ENCODE results near the gene ARHGAP36.

Gene ARHGAP36

DNA sequence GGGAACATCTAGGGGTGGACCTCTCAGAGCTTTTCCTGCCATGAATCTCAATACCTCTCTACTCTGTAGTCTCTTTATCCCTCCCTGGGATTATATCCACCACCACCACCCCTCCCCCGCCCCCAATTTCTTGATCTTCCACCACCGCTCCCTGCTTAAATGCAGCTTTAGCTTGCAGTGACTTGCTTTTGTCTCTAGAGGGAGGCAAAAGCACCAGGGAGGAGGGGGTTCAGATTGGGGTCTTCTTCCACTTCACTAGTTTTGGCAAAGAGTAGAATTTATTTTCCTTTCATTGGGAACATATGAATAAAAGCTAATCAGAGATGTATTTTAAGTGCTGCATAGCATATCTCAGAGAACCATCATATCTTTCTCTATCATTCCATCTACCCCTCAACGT lies 5.5 kb downstream of the ARHGAP36 start:
- peak; percentile 41 for DNase-seq (ENCODE audit: extremely low spot score)
- POLR2A ChIA-PET = no interaction called here
- TF ChIP-seq FOXA1 (IDR thresholded peaks at IDR 0.05) (no peak), PKNOX1 (IDR thresholded peaks at IDR 0.05) (no peak), NFRKB (IDR thresholded peaks at IDR 0.05) (no peak), ARNT (IDR thresholded peaks at IDR 0.05) (no peak), HDGF (IDR thresholded peaks at IDR 0.05; ENCODE audit: borderline replicate concordance) (no peak), L3MBTL2 (conservative IDR thresholded peaks at IDR 0.05) (no peak), ZNF384 (IDR thresholded peaks at IDR 0.05) (no peak)
- CTCF ChIA-PET = interaction anchor here (0.8 kb wide), 1 partner anchor 215 kb away, joined by 3 read pairs; no protein-coding TSS in a partner anchor

DNA sequence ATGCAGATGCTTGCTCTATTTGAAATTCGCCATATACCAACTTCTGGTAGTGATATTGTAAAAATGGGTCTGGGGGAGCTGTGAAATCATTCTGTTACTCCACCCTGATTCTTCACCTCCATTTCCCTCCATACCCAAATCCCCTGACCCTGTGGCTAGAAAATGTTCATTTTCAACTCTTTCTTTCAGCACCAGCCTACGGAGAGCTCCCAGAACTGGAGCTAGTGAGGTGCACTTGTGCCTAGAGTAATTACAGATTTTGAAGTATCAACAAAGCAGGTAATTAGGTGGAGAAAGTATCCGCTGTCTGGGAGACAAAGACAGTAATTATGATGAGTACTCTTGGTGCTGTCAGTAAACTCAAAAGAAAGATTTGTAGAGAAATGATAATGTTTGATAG lies 8.1 kb downstream of the ARHGAP36 start:
- ChIA-PET CTCF (interaction anchor here (0.7 kb wide), 1 partner anchor 194 kb away, joined by 3 read pairs; no protein-coding TSS in a partner anchor), POLR2A (no interaction called here)
- no peak for DNase-seq (ENCODE audit: extremely low spot score)
- TF ChIP-seq SP1 (IDR thresholded peaks at IDR 0.05) = no peak

GRCh38 chrX:131067216-131067615 lies 9.1 kb downstream of the ARHGAP36 start:
- no peak for DNase-seq (ENCODE audit: extremely low spot score)
- POLR2A ChIA-PET = no interaction called here
- TF ChIP-seq HDGF (IDR thresholded peaks at IDR 0.05; ENCODE audit: borderline replicate concordance) = no peak
- TF ChIP-seq ARNT (IDR thresholded peaks at IDR 0.05) = no peak
- TF ChIP-seq L3MBTL2 (conservative IDR thresholded peaks at IDR 0.05) = no peak
- no peak for TF ChIP-seq ELF4 (IDR thresholded peaks at IDR 0.05)
- CTCF ChIA-PET = no interaction called here

DNA sequence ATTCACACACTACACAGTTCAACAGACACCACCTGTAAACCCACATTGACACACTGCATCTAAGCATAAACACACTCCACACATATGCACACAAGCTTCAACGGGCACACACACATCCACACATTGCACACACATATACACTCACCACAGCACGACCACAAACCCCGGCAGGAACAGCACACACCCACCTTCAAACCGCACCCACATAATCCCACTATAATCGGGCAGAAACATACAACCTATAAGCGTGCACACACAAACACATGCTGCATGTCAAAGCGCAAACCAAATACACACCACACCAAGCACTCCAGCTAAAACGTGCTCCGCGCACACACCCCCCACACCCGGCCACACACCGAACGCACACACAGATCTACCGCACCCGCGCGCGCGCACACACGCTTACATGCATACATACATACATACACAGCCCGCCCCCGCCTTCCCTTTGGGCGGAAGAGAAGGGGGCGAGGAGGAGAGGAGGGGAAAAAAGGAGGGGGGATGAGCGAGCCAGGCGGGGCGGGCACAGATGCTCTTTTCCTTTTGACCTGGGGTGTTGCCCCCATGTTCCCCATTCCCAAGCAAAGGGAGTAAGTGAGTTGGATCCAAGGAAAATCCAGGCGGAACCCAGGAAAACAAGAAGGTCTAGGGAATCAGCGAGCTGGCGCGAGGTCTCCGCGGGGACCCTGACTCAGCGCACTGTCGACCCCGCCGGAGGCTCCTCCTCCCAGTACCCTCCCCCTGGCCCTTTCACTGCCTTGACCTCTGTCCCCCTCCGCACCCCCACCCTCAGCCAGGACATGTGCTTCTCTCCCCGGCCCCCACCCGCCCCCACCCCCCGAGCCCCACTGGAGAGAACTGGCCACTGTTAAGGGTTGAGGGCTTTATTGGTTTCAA lies 9.9 kb downstream of the ARHGAP36 start:
- TF ChIP-seq SP1 (IDR thresholded peaks at IDR 0.05) (no peak), ARNT (IDR thresholded peaks at IDR 0.05) (no peak), ZNF384 (IDR thresholded peaks at IDR 0.05) (no peak), L3MBTL2 (conservative IDR thresholded peaks at IDR 0.05) (no peak), BHLHE40 (IDR thresholded peaks at IDR 0.05; ENCODE audit: borderline replicate concordance) (no peak), ELF4 (IDR thresholded peaks at IDR 0.05) (no peak), CTBP1 (IDR thresholded peaks at IDR 0.05; ENCODE audit: borderline replicate concordance) (no peak), SUZ12 (IDR thresholded peaks at IDR 0.05) (no peak), HDGF (IDR thresholded peaks at IDR 0.05; ENCODE audit: borderline replicate concordance) (no peak), FOXA1 (IDR thresholded peaks at IDR 0.05) (no peak)
- ChIA-PET CTCF (interaction anchor here (0.5 to 2.1 kb wide), 15 partner anchors 9 to 1050 kb away, joined by 3 to 7 read pairs (median 3); partner anchors contain the start of gene ARHGAP36), POLR2A (no interaction called here)

DNA sequence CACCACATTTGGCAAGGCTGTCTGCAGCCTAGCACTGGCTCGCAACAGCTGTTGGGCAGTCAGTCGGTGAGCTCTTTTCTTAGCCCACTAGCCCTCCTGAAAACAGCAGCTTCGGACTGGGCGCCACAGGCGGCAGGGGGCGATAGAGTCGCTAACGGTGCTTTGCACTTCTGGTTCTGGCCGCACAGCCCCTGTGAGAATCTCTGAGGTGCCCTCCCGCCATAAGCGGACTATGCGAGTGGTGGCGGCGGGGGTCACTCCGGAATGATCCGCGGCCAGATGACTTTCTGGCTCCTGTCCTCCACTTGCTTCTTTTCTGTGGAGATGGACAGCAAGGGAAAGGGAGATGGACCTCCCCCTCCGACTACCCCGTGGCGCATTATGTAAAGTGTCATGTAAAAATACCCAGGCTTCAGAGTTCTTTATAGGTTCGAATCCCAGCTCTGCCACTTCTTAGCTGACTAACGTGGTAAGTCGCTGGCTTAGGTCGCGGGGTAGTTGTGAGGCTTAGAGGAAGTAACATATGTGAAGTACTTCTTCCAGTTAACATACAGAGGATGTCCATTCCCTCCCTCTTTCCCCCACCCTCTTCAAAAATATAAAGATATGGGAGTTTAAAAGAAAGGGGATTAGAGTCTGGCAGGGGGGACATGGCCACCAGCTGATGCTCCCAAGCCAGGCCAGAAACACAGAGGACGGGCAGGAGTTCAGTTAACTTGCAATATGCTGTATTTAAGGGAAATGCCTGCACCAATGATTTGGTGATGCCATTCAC lies 11.0 kb downstream of the ARHGAP36 start:
- TF ChIP-seq ZNF384 (IDR thresholded peaks at IDR 0.05) = no peak
- TF ChIP-seq ELF4 (IDR thresholded peaks at IDR 0.05) = no peak
- TF ChIP-seq FOXK2 (IDR thresholded peaks at IDR 0.05) = no peak
- no peak for TF ChIP-seq TARDBP (IDR thresholded peaks at IDR 0.05)
- TF ChIP-seq SUZ12 (IDR thresholded peaks at IDR 0.05) = no peak
- TF ChIP-seq CTBP1 (IDR thresholded peaks at IDR 0.05; ENCODE audit: borderline replicate concordance) = no peak
- TF ChIP-seq L3MBTL2 (conservative IDR thresholded peaks at IDR 0.05) = no peak
- TF ChIP-seq PKNOX1 (IDR thresholded peaks at IDR 0.05) = no peak
- ChIA-PET CTCF (interaction anchor here (0.5 to 2.1 kb wide), 14 partner anchors 10 to 579 kb away, joined by 3 to 7 read pairs (median 3); partner anchors contain the start of genes ARHGAP36 and IGSF1), POLR2A (no interaction called here)
- peak; percentile 86 for DNase-seq (ENCODE audit: extremely low spot score)

More for the DNA sequence above, 9.9 kb downstream of the ARHGAP36 start:
- DNase-seq (ENCODE audit: extremely low spot score) = no peak

GRCh38 chrX:131072871-131073571 lies 14.9 kb downstream of the ARHGAP36 start:
- POLR2A ChIA-PET = no interaction called here
- no peak for DNase-seq (ENCODE audit: extremely low spot score)
- TF ChIP-seq LEF1 (IDR thresholded peaks at IDR 0.05; ENCODE audit: borderline replicate concordance) (no peak), PKNOX1 (IDR thresholded peaks at IDR 0.05) (no peak), NFRKB (IDR thresholded peaks at IDR 0.05) (no peak), ARNT (IDR thresholded peaks at IDR 0.05) (no peak), SP1 (IDR thresholded peaks at IDR 0.05) (no peak), TARDBP (IDR thresholded peaks at IDR 0.05) (no peak), L3MBTL2 (conservative IDR thresholded peaks at IDR 0.05) (no peak), ZNF384 (IDR thresholded peaks at IDR 0.05) (no peak), BHLHE40 (IDR thresholded peaks at IDR 0.05; ENCODE audit: borderline replicate concordance) (no peak), CTBP1 (IDR thresholded peaks at IDR 0.05; ENCODE audit: borderline replicate concordance) (no peak), FOXM1 (IDR thresholded peaks at IDR 0.05; ENCODE audit: borderline replicate concordance) (no peak), FOXK2 (IDR thresholded peaks at IDR 0.05) (no peak), HDGF (IDR thresholded peaks at IDR 0.05; ENCODE audit: borderline replicate concordance) (no peak), ELF4 (IDR thresholded peaks at IDR 0.05) (no peak), SUZ12 (IDR thresholded peaks at IDR 0.05) (no peak), FOXA1 (IDR thresholded peaks at IDR 0.05) (no peak)
- CTCF ChIA-PET = no interaction called here

Measured in HEK293T (cell line).